Transverse colon (tissue), 4 donors: ENCODE measurements around the gene HINT2.

Experiments used
- POLR2AphosphoS5 ChIP-seq, 3 donors: sonication (generic); formaldehyde crosslinking; IDR thresholded peaks; one replicate each; pipeline ENCODE4 v1.6.1; 2016; ENCODE audit warnings: antibody characterized with exemption in 3 of 3
- TF ChIP-seq, protein P1 (sequence below), 5 experiments: fragments of 200-600 bp in 3 of 5; fragments of 450-650 bp in 2 of 5; sonication (generic) in 3 of 5; IDR thresholded peaks; 1 replicate in 2 of 5; 2 replicates in 3 of 5; pipeline ENCODE4 v1.5.1; 2016 to 2017; ENCODE audit warnings: antibody characterized with exemption in 5 of 5, inconsistent platforms in 3 of 5, mild to moderate bottlenecking in 2 of 5, moderate library complexity in 1 of 5

- TF ChIP-seq, protein P1, sequence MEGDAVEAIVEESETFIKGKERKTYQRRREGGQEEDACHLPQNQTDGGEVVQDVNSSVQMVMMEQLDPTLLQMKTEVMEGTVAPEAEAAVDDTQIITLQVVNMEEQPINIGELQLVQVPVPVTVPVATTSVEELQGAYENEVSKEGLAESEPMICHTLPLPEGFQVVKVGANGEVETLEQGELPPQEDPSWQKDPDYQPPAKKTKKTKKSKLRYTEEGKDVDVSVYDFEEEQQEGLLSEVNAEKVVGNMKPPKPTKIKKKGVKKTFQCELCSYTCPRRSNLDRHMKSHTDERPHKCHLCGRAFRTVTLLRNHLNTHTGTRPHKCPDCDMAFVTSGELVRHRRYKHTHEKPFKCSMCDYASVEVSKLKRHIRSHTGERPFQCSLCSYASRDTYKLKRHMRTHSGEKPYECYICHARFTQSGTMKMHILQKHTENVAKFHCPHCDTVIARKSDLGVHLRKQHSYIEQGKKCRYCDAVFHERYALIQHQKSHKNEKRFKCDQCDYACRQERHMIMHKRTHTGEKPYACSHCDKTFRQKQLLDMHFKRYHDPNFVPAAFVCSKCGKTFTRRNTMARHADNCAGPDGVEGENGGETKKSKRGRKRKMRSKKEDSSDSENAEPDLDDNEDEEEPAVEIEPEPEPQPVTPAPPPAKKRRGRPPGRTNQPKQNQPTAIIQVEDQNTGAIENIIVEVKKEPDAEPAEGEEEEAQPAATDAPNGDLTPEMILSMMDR (IDR thresholded peaks at IDR 0.05), result no peak
- no peak for TF ChIP-seq POLR2AphosphoS5 (IDR thresholded peaks at IDR 0.05)
Measured at GRCh38 chr9:35795695-35796094, 19.1 kb downstream of the HINT2 start.
